GM18907 (cell line): ENCODE data around the gene CUX1.
"Not testable (repeated sequence)": the region's sequence is repeated elsewhere in the genome, so short reads cannot be mapped to it uniquely, and the experiment has no call there.

Source experiments
- ATAC-seq: cut with Tn5 transposase; IDR thresholded peaks from one replicate; pipeline ENCODE4 v1.9.1; 2021; ENCODE audit warnings: mild to moderate bottlenecking, moderate library complexity; ENCODE audit not compliant: unreplicated experiment

CUX1 gene

DNA sequence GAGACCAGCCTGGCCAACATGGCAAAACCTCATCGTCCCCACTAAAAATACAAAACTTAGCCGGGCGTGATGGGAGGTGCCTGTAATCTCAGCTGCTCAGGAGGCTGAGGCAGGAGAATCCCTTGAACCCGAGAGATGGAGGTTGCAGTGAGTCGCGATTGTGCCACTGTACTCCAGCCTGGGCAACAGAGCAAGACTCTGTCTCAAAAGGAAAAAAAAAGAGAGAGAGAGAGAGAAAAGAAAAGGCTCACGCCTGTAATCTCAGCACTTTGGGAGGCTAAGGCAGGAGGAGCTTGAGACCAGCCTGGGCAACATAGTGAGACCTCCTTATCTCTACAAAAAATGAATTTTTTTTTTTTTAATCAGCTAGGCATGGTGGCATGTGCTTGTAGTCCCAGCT lies 157.6 kb downstream of the CUX1 start:
- ATAC-seq: no peak

DNA sequence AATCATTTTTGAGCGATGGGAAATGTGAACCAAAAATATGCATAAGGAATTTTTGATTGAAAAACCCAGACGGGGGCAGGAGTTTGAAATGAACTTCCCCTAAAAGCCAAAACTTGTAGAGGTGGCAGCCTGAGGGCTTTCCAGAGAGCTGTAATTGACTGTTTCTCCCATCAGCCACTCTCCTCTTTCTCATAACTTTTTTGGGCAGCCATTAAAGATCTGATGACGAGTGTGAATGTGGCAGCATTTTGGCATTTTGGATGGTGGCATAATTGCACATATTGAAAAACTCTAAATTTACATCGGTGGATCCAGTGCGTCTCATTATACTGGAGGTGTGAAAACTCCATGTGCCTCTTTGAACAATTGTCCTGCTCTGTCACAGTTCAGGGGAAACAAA lies 159.0 kb downstream of the CUX1 start:
- no peak for ATAC-seq

DNA sequence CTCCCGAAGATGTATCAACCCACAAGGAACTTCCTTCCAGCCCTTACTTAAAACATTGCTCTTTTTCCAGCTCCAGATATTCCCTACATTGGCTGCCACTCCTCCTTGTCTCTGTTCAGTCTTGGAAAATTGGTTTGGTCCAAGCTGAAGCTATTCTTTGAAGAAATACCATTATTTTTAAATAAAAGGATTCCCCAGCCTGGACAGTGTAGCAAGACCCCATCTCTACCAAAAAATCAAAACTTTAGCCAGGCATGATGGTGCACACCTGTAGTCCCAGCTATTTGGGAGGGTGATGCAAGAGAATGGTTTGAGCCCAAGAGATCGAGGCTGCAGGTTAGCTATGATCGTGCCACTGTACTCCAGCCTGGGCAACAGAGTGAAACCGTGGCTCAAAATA lies 159.8 kb downstream of the CUX1 start:
- ATAC-seq: no peak

DNA sequence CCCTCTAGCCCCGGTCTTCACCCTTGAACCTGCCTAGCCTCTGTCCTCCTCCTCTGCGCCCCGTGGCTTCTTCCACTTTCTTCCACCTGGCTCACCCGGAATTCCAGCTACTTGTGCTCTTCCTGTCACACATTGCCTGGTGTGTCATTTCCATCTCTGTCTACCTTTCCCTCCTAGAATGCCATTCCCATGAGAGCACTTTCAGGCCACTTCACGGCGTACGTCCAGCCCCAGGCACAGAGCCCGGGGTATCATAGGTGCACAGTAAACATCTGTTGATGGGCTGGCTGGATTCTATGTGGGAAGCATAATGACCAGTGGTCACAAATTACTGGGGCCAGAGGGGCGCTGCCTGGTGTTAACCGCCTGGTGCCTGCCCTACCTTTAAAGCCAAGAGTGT lies 161.3 kb downstream of the CUX1 start:
- ATAC-seq: no peak

DNA sequence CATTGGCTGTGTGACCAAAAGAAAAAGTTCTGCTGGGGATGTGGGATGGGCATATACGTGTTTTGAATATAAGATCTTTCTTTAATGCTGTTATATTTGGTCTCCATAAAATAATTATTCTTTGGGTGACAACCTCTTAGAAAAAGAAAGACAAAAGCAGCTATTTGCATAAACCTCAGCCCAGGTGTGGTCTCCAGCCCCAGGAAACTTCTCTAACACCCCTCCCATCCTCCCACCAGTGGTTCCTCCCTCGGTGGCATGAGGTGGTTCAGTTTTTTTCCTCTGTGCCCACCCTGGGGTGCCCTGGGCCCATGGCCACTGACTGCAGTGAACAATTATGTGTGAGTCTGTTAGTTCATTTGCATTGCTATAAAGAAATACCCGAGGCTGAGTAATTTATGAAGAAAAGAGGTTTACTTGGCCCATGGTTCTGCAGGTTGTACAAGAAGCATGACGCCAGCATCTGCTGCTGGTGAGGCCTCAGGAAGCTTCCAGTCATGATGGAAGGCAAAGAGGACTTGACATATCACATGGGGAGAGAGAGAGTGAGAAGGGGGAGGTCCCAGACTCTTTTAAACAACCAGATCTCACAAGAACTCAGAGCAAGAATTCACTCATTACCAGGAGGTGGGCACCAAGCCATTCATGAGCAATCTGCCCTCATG lies 165.9 kb downstream of the CUX1 start:
- no peak for ATAC-seq

DNA sequence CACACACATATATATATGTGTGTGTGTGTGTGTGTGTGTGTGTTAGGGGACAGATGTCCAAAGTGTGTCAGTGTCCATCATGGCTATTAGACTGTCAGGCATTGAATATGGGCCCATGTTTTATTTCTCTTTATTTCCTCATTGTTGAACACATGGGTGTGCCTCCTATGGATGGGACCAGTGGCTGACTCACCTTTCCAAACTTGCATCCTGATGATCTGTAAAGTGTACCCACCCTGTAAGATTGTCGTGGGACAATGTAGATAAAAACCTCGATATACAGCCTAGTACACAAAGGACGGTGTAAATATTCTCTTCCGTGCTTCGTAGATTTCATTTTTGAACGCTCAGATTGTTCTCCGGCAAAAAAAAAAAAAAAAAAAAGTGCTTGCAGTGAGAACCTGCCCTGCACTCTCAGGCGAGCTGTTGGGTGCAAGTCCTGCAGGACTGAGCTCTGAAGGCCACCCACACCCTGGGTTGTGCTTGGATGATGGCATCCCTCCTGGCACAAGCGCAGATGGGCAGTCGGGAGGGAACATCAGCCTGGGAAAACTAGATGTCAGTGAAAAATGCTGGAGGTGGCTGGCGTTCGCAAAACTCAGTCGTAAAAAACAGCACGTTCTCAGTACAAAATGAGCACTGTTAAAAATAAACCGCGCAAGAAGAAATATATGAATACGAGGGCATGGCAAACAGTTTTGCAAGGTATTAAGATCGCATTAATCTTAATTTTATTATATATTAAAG lies 166.9 kb downstream of the CUX1 start:
- no peak for ATAC-seq

DNA sequence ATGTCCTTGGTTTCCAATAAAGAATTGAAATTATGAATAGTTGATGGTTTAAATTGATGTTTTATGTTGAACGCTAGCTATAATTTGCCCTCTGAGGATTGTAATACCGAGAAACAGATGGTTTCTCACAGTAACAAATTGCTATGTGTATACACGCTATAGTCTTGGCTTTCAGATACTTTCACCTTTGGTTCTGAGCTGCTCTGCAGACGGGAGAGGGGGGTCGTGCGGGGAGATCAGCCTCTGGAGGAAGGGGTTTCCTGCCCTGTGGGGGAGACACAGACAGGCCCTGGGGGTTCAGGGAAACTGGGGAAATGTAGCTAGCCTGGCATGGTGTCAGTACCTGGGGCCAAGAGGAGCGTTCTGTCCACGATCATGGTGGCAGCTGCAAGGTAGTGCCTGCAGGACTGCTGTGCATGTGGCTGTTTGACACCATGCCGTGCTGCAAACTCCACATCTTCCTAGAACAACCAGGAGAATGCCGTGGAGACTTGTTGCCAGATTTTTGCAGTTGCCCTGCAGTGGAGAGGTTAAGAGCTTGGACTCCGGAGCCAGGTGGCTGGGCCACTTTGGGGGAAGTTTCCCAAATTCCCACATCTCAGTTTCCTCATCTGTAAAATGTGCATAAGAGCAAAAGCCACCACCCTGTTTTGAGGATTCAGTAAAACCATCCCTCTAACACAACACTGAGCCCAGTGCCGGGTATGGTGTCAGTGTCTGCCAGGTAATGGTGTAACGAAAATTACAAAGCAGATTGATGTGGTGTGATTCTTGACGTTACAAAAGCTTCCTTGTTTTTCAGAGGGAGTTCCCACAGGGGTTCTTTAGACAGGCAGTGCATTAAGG lies 167.9 kb downstream of the CUX1 start:
- ATAC-seq: no peak

DNA sequence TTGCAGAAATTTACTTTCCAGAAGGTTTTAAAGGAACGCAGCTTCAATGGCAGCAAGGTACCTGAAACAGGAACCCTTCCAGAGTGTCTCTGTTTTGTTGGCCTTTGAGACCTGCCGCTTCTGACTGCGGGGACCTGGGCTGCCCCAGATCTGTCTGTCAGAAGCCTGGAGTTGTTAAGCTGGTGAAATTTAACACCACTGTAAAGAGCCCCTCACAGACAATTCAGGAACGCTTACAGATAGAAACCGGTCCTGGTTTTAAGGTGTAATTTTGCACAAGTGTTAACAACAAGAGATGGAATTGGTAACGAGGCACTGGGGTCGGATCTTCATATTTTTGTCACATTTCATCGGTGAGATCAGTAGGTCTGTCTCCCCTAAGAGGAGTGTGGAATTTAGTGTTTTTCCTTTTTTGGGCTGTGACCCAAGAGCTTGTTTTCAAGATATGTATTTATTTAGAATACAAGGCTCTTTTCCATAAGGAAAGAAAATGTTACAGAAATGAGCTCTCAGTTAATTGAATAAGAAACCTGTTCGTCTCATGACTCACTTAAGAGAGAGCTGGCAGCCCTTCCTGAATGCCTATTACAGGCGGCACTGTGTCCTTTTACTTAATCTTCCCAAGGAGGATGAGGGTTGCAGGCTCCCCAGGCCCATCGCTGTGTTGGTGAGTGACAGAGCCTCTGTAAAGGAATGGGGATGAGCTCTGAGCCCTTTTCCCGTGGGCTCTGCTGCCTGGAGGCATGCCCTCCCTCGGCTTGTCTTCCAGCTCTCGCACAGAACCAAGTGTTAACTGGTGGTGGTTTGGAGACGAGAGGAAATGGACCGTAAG lies 168.7 kb downstream of the CUX1 start:
- ATAC-seq: no peak

DNA sequence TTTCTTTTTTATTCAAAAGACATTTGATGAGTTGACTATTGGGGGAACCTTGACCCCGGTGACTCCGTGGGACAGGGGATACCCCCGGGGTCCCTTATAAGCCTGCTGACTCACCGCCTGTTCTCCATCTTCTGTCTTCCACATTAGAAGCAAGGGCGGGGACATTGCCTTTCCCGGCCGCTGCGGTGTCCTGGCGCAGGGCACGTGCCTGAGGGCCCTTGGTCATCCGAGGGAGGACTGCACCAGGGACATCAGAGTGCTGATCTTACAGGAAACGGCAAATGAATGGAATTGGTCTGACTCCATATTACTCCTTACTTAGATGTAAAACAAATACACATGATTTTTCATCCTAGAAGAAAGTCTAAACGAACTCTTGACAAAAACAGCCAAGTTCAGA lies 170.1 kb downstream of the CUX1 start:
- no peak for ATAC-seq

DNA sequence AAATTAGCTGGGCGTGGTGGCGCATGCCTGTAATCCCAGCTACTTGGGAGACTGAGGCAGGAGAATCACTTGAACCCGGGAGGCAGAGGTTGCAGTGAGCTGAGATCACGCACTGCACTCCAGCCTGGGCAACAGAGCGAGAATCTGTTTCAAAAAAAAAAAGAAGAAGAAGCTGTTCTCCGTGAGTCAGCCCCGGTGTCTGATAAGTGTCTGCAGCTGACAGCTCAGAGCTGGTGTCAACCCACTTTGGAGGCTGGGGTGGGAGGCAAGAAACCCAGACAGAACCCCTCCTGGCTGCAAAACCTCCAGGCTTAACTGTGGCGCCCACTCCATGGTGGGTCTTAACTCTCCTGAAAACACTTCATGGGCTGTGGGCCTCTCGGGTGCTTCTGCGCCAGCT lies 170.6 kb downstream of the CUX1 start:
- not testable (repeated sequence) for ATAC-seq

DNA sequence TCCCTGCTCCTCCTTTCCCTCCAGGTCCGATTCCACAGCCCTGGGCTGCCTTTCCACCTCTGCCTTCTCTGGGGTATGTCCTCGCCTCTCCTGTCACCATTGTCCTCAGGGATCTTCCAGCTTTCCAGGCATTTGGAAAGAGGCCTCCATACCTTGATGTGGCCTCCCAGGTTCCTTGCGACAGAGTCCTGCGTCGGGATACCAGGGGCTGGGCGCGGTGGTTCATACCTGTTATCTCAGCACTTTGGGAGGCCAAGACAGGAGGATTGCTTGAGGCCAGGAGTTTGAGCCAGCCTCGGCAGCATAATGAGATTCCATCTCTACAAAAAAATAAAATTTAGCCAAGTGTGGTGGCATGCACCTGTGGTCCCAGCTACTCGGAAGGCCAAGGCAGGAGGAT lies 171.1 kb downstream of the CUX1 start:
- no peak for ATAC-seq

DNA sequence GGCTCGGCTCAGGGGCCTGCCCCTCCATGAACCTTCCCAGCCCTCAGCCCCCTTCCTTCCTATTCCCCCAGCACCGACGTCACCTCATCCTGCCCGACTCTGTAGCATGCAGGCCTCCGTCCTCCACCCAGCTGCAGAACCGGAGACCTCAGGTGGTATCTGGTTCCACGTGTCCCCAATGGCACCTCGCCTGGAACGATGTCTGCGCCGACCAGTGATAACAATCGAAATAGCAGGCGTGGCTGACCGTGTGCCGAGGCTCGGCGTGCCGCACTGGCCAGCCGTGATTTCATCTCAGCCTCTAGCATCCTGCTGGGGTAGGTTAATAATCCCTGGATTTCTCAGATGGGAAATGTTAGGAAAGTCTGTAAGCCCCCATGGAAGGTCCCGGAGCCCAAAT lies 171.7 kb downstream of the CUX1 start:
- ATAC-seq: no peak

DNA sequence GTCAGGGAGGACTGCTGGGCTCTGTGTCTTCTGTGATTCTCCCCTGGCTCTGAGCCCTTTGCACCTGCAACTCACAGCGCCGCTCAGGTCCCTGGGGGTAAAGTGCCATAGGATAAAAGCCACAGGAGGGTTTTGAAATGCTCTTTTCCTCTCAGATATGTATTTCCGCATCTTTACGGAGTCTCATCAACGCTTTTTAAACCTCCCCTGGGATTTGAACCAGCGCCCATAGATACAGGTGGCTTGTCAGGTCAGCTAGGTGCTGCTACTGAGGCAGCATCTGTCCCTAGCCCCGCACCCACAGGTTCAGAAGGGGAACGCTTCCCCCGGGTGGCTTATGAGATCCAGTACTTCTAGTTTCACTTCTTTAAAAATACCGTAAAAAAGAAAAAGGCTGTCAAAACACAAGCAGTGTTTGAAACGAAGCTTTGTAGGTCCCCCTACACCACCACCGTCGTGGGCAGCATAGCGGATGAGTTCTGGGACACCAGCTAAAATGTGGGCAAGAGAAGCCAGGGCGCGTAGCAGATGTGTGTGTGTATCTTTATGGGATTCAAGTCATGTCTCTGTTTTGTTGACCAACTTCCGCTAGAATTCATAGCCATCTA lies 173.5 kb downstream of the CUX1 start:
- ATAC-seq: peak; percentile 81

DNA sequence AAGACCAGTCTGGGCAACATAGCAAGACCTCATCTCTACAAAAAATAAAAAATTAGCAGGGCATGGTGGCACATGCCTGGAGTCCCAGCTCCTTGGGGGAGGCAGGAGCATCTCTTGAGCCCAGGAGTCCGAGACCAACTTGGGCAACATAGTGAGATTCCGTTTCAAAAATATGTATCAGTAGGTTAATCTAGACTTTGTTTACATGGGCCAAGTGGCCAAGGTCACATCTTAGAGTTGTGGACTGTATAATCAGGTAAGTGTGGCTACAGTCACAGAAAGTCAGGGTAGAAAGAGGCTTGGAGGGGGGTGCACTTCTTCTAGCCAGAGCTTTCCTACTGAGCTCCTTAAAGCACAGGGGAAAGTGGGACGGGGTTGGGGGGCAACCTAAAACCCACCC lies 174.4 kb downstream of the CUX1 start:
- ATAC-seq: no peak

DNA sequence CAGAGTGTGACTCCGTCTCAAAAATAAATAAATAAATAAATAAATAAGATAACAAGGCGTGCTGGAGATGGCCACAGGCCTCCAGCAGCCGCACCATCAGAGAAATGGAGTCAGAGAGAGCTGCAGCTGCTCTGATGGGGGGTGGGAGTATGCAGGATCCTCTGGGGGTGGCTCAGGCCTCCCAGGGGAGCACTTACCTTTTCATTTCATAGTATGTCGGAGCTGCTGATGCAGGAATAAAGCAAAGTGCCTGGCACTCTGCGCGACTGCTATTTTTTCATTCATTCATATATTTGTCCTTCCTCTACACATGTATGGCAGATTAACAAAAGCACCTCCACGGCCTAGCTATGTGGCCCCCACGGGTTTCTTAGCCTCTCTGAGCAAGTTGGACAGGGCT lies 175.9 kb downstream of the CUX1 start:
- no peak for ATAC-seq

DNA sequence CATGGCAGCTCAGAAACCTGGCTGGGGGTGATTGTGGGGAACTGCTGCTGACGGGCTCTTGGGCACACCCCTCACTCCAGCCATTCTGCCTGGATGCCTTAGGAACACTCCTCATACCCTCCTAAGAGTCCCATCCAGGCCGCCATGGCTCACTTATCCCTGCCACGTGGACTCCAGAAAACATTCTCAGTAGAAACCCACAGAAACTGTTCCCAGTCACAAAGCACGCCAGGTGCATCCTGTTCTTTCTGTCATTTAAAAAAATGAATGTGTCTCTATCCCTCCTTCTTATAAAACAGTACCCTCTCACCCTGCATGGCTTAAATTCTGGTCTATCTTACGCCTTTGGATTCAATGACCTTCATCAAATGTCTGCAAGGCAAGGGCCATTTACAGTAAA lies 177.7 kb downstream of the CUX1 start:
- ATAC-seq: no peak

DNA sequence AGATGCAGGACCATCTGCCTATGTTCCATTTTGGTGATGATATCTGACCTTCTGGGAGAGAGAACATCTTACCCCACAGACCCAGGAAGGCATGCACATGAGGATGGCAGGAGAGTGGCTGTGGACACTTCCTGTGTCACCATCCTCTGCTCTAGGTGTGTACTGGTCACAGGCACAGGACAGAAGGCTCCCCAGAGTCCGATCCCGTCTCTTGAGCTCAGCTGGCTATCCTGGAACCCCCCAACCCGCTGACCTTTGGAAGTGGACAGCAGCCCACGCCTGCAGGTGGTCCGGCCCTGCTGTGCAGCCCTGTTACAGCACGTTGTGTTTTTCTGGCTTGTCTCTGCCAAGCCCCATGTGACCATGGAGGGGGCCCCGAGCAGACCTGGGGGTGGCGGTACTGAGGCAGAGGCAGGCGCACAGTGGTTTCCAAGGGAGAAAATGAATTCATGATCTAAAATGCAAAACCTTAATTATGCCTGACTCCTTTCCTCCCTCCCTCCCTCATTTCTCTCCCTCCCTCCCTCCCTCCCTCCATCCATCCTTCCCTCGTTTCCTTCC lies 178.8 kb downstream of the CUX1 start:
- ATAC-seq: no peak

DNA sequence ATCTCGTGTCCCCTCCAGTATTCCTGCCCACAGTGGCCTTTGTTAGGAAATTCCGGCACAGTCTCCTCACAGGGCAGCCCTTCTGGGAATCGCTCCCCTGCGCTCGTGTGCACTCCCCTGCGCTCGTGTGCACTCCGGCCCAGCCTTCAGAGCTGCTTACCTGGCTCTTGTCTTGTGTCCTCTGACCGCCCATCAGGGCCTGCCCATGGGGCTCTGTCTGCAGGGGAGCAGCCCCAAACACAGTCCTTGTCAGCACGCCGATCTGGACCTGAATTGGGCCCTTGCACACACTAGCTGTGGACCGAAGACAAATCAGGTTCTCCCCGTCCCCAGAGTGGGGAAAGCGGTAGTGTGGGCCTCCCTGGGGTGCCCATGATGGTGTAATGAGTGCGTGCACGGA lies 179.4 kb downstream of the CUX1 start:
- no peak for ATAC-seq

DNA sequence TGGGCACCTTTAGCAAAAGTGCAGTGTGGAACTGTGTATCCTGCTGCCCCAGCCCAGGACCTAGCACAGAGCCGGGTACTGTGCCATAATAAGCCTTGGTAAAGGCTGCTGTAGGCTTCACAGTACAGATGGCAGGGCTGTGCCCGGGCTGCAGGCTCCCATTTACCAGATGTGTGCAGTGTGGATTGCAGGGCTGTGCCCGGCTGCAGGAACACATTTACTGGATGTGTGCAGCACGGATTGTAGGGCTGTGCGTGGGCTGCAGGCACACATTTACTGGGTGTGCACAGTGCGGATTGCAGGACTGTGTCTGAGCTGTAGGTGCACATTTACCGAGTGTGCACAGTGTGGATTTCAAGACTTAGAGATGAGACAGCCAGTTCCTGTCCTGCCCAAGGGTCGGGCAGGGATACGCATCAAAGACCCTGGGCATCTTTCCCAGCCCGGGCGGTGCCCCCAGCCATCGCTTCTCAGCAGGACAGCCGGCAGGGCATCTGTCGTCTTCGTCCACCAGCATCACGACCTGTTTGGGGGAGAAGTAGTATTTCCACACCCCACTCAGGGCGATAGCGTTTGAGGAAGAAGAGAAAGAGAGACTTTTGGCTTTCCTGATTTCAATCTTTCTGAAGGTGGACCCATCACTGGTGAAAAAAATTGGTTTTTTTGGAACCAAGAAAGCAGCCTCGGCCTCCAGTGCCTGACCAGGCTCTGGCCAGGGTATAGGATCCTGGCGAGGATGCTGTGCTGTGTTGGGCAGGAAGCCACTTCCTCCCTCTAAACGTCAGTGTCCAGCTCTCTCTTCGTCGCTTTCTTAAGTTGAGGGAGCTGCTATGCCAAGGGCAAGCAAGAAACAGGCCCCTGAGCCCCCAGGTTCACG lies 180.8 kb downstream of the CUX1 start:
- no peak for ATAC-seq
